ENCODE data around the gene SETD5. TPM values are rescaled to one million over a fixed set of nuclear protein-coding genes. Genes with fewer than 3 reads are reported as not detected.
A peak's percentile ranks its signal among the peaks of the same experiment; 100 is the strongest.
"Not testable (repeated sequence)": the region's sequence is repeated elsewhere in the genome, so short reads cannot be mapped to it uniquely, and the experiment has no call there.

Gene SETD5
- polyA plus RNA-seq, 3 donors: 118 to 156 (median 134) TPM

GRCh38 chr3:9494036-9494435, 96.6 kb downstream of the SETD5 start:
- not testable (repeated sequence) for DNase-seq (ENCODE audit: extremely low read depth in 1 of 11, low read depth in 9 of 11, low spot score in 4 of 11)

- no peak for DNase-seq (ENCODE audit: extremely low read depth in 1 of 11, low read depth in 9 of 11, low spot score in 4 of 11)
Measured at GRCh38 chr3:9496893-9497292, 99.5 kb downstream of the SETD5 start.

GRCh38 chr3:9497821-9498565, 100.6 kb downstream of the SETD5 start:
- no peak for DNase-seq (ENCODE audit: extremely low read depth in 1 of 11, low read depth in 9 of 11, low spot score in 4 of 11)

- no peak for DNase-seq (ENCODE audit: extremely low read depth in 1 of 11, low read depth in 9 of 11, low spot score in 4 of 11)
Measured at GRCh38 chr3:9498781-9499180, 101.4 kb downstream of the SETD5 start.

- no peak for DNase-seq (ENCODE audit: extremely low read depth in 1 of 11, low read depth in 9 of 11, low spot score in 4 of 11)
Measured at GRCh38 chr3:9499455-9500107, 102.2 kb downstream of the SETD5 start.

GRCh38 chr3:9500108-9501050, 103.0 kb downstream of the SETD5 start:
- peak in 9 of 11 donors; percentile 13 to 54 (median 32) for DNase-seq (ENCODE audit: extremely low read depth in 1 of 11, low read depth in 9 of 11, low spot score in 4 of 11)

- no peak for DNase-seq (ENCODE audit: extremely low read depth in 1 of 11, low read depth in 9 of 11, low spot score in 4 of 11)
Measured at GRCh38 chr3:9501226-9501625, 103.8 kb downstream of the SETD5 start.

- peak; percentile 42 to 65 (median 57) for DNase-seq (ENCODE audit: extremely low read depth in 1 of 11, low read depth in 9 of 11, low spot score in 4 of 11)
Measured at GRCh38 chr3:9503283-9503682, 105.9 kb downstream of the SETD5 start.

GRCh38 chr3:9507586-9508578, 110.5 kb downstream of the SETD5 start:
- no peak for DNase-seq (ENCODE audit: extremely low read depth in 1 of 11, low read depth in 9 of 11, low spot score in 4 of 11)

GRCh38 chr3:9508781-9509180, 111.4 kb downstream of the SETD5 start:
- no peak for DNase-seq (ENCODE audit: extremely low read depth in 1 of 11, low read depth in 9 of 11, low spot score in 4 of 11)

GRCh38 chr3:9512456-9513045, 115.1 kb downstream of the SETD5 start:
- no peak for DNase-seq (ENCODE audit: extremely low read depth in 1 of 11, low read depth in 9 of 11, low spot score in 4 of 11)

- DNase-seq (ENCODE audit: extremely low read depth in 1 of 11, low read depth in 9 of 11, low spot score in 4 of 11): no peak
Measured at GRCh38 chr3:9514306-9514705, 116.9 kb downstream of the SETD5 start.

GRCh38 chr3:9514956-9515355, 117.5 kb downstream of the SETD5 start:
- DNase-seq (ENCODE audit: extremely low read depth in 1 of 11, low read depth in 9 of 11, low spot score in 4 of 11): no peak

GRCh38 chr3:9525078-9525477, 127.7 kb downstream of the SETD5 start:
- DNase-seq (ENCODE audit: extremely low read depth in 1 of 11, low read depth in 9 of 11, low spot score in 4 of 11): no peak
